GM19438 (cell line): ENCODE results near the gene ACTR6.
"Not testable (repeated sequence)": the region's sequence is repeated elsewhere in the genome, so short reads cannot be mapped to it uniquely, and the experiment has no call there.

ENCODE experiments used
- ATAC-seq: cut with Tn5 transposase; IDR thresholded peaks from one replicate; pipeline ENCODE4 v1.9.1; 2021; ENCODE audit warnings: low read depth; ENCODE audit not compliant: unreplicated experiment

The ACTR6 gene

DNA sequence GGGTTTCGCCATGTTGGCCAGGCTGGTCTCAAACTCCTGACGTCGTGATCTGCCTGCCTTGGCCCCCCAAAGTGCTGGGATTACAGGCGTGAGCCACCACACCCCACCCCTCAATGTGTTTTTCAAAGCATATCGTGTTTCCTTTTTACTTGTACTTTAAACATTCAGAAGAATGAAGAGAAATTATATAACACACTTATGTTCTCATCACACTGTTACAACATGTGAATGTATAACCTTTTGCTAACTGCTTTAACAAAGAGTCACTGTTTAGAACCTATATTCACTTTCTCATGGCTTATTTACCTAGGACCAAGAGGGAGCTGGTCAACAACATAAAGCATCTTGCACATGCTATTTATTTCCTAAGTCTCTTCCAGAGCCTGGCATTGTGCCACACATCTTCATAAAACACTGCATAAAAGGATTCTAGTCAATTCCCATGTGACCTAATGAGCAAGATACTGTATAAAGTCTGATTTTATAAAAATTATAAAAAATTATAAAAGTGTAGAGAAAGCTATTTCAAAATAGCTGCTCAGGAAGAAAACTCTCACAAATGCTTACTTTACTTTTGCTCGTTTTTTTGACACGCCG is 16.0 kb upstream of the ACTR6 start:
- no peak for ATAC-seq

GRCh38 chr12:100185361-100185894 is 15.2 kb upstream of the ACTR6 start:
- peak; percentile 83 for ATAC-seq

DNA sequence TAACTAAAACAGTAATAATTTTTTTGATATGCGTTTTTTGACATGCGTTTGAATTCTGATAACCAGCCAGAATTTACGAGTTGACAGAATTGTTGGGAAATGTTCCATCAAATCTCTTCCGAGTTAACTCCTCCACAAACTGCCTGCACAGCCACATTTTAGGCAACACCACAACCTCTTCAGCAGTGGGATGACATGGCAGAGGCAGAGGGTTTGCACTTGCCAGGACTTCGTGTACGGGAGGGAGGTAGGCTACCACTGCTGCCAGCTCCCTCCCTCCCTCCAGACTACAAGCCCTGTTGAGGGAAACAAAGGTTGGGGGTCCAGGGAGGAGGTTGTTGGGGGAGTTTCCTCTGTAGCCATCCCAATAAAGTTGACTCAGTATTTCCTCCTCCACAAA is 14.5 kb upstream of the ACTR6 start:
- no peak for ATAC-seq

DNA sequence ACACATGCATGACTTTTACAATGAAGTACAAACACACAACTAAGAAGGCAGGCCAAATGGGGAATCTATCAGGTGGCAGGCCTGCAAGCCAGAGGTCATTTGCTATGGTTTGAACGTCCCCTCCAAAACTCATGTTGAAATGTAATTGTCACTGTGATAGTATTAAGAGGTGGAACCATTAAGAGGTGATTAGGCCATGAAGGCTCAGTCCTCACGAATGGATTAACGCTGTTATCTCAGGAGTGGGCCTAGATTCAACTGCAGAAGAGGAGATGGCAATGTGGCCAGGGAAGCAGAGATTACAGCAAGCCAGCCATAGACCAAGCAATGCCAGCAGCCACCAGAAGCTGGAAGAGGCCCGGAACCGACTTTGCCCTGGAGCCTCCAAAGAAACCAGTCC is 13.5 kb upstream of the ACTR6 start:
- ATAC-seq = no peak

GRCh38 chr12:100187857-100188519 is 12.6 kb upstream of the ACTR6 start:
- ATAC-seq = no peak

DNA sequence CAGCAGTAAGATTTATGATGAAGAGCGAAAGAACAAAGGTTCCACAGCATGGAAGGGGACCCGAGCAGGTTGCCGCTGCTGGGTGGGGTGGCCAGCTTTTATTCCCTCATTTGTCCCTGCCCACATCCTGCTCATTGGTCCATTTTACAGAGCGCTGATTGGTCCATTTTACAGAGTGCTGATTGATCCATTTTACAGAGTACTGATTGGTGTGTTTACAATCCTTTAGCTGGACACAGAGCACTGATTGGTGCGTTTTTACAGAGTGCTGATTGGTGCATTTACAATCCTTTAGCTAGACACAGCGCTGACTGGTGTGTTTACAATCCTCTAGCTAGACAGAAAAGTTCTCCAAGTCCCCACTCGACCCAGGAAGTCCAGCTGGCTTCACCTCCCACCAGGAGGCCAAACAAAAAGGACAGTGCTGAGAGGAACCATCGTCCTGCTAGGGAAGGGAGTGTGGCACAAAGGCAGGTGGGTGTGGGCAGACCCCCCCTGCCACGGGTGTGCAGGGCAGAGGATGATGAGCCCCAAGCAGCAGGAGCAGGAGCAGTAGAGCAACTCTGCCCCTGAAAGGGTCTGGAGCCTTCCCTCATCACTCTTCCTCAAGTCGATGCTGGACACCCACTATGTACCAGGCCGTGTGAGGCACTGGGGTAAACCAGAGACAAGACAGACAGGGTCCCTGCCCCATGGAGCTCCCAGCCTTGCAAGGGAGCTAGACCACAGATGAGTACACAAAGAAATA is 11.6 kb upstream of the ACTR6 start:
- not testable (repeated sequence) for ATAC-seq

DNA sequence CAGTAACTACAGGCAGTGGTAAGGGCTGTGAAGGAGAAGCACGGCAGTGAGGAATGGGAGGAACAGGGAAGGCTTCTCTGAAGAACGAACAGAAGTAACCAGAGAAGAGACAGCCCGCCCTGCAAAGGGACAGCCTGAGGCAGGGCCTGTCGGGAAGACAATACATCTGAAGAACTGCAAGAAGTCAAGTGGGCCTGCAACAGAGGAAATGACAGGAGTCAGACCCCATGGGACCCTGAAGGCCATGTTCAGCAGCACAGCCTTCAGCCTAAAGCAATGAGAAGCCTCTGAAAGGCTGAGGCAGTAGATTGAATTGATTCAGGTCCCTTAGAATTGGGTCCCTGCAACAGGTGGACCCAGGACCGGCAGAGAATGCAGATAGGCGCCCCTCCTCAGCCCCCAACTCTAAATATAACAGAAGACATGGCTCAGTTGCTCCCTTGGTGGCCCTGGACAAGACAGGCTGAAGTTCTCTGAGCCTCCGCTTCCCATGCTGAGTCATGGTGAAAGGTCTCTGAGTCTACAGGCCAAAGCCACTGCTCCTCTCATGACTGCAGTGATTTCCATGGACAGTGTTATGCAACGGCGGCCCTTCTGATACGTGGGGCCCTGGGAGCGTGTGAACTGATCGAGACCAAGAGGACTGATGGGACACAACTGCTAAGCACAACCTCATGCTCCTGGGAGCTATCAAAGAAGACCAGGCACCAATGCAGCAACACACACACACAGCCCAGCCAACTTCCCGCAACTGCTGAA is 10.8 kb upstream of the ACTR6 start:
- no peak for ATAC-seq

DNA sequence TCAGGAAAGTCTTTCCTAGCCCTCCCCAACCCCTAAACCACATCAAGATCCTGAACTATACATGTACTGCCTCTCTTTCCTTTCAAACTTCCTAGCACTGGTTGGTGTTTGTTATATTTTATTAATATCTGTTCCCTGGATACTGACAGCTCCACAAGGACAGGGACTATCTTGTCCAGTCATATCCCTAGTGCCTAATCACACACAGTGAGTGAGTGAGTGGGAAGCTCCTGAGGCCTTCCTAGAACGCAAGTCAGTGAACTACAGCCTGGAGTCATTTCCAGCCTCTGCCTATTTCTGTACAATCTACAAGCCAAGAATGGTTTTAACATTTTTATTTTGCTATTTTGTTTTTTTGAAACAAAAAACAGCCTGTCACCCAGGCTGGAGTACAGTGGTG is 7.5 kb upstream of the ACTR6 start:
- no peak for ATAC-seq

DNA sequence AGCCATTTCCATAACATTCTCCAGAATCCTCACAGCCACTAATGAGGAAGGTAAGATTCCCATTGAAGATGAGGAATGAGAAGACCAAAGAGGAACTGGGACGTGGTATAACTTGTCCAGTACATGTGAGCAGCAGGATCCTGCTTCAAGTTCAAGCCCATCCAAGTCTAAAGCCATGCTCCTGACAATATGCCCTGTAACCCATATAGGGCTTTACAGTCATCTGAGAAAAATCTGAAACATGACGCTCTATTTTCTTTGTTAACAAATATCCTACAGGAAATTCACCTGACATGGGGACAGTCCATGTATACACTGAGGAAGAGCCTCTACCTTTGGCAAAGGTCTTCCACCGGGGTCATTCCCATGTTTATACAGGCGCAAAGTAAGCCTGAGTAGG is 3.1 kb upstream of the ACTR6 start:
- no peak for ATAC-seq

- no peak for ATAC-seq
These were observed 1.6 kb upstream of the ACTR6 start for GRCh38 chr12:100199023-100199346.

DNA sequence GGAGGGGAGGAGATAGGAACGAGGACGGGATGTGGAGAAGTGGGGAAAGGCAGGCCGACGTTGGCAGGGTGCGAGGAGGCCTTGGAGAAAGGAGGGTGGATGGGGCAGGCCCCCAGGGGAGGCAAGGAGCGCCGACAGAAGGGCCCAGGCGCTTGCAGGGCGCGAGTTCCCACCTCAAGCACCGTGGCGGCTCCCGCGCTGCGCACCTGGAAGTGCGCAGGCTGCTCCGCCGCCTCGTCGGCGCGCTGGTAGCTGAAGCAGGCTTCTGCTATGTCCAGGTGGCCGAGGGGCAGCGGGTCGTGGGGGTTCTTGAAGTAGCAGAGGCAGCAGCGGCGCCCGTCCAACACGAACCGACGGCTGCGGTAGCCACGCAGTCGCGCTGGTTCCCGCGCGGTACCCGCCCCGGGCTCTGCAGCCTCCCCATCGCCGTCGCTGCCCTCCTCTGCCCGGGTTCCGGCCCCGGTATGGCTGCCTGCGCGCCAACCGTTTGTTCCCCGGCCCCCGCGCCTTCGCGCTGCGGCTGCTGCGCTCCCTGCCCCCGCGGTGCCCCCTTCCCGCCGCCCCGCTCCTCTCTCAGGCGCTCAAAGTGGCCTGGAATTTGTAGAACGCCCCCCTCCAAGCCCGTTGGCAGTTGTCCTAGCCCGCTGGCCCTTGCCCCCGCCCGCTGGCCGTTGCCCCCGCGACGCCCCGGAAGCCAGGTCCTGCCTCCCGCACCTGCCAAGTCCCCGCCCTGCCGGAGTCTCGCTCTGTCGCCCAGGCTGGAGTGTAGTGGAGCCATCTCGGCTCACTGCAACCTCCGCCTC is 1.1 kb upstream of the ACTR6 start:
- peak; percentile 75 for ATAC-seq

GRCh38 chr12:100201604-100202423 is 1.2 kb downstream of the ACTR6 start:
- ATAC-seq = no peak

DNA sequence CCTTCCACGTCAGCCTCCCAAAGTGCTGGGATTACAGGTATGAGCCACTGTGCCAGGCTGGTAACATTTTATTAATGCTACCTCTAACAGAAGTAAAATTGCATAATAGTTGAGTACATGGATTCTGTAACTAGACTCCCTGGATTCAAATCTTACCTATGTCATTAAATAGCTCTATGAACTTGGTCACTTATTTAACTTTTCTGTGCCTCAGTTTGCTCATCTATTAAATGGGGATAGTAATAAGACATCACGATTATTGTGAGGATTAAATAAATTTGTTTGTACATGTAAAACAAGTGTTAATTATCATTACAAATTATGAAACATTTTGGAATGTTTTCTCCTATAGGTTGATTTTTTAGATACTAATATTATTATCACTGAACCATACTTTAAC is 6.7 kb downstream of the ACTR6 start:
- no peak for ATAC-seq

DNA sequence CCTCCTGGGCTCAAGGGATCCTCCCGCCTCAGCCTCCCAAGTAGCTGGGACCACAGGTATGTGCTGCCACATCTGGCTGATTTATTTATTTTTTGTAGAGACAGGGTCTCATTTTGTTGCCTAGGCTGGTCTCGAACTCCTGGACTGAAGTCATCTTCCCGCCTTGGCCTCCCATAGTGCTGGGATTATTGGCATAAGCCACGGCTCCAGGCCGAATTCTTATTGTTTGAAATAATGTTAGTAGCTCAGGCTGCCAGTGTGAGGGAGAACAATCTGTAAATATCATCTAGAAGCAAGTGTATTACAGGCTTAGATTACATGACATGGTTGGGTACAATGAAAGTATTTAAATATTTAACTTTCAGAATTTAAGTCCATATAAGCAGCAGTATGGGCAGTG is 8.2 kb downstream of the ACTR6 start:
- no peak for ATAC-seq

DNA sequence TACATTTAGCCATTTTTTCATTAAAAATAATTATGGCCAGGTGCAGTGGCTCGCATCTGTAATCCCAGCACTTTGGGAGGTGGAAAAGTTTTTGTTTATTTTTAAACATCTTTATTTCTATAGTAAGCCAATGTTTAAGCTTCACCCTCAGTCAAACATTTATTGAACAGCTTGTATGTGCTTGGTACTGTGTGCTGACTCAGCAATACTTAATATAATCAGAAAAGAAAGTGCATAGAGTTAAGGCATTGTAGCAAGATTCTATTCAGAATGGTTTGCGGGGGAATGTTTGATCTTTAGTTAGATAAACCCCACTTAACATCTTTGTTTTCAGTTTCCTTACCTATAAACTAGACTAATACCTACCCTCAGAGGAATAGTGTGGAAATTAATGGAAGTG is 11.1 kb downstream of the ACTR6 start:
- ATAC-seq = no peak

- ATAC-seq = no peak
These were observed 12.6 kb downstream of the ACTR6 start for GRCh38 chr12:100213016-100213891.

- ATAC-seq = no peak
These were observed 13.9 kb downstream of the ACTR6 start for GRCh38 chr12:100214518-100214917.

DNA sequence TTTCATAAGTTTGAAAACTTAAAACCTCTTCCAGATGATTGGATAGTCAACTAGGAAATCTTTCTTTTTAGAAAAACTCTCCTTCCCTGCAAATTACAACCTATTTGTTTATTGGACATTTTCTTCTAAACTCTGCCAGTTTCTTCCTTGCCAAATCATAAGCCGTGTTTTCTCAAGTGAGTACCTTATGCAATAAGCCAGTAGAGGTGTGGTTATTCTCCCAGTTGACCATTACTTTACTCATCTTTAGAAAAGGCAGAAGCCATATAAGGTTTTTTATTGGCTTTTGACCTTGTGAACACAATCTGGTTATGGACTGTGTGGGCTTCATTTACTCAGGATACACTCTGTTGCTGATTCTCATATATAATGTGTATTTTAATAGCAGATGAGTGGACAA is 14.6 kb downstream of the ACTR6 start:
- ATAC-seq = no peak

DNA sequence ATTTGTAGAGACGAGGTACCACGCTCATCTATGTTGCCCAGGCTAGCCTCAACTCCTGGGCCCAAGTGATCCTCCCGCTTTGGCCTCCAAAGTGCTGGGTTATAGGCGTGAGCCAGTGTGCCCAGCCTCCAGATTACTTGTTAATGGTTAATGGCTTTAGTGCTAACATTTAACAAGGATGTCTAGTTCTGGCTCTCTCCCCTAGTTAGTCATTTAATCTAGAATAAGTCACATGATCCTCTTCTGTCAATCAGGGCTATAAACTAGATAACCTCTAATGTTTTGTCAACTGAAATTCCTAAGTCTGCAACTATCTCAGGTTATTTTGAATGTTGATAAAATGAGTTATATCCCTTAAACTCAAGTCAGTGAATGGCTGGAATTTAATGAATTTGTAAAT is 15.7 kb downstream of the ACTR6 start:
- ATAC-seq = no peak
